ENCODE data around the gene DCLK1. TPM values are rescaled to one million over a fixed set of nuclear protein-coding genes. Genes with fewer than 3 reads are reported as not detected.

DCLK1 gene
- total RNA-seq, 1 experiment from 2014 or later = 1.4 TPM

DNA sequence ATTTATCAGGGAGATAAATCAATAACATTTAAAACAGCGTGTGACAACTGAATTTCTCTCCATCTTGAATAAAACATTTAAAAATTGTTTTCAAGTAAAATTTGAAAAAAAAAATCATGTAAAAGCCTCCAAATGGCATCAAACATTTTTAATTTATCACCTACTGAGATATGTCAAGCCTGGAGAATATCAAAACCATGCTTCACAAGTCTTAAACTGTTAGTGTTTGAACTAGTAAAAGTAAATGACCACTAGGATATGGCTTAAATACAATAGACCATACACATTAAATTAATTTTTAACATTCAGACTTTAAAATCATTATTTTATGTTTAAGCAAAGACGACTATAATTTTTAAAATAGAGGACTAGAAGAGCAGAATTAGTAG lies 281.9 kb downstream of the DCLK1 start:
- ChIA-PET POLR2A (ENCODE audit: unreplicated experiment) (no interaction called here), CTCF (no interaction called here)
- intact Hi-C loops (cut with micrococcal nuclease; ENCODE audit: unreplicated experiment) = no loop called here
- Histone ChIP-seq H4K20me1 (ENCODE audit: insufficient read depth) (no peaks in the 10 kb centered on the region), H3K27me3 (ENCODE audit: insufficient read depth, low read depth) (no peaks in the 10 kb centered on the region), H2AFZ (no peak overlapping the region), H3K4me3 (no peak overlapping the region), H3K27ac (no peak overlapping the region), H3K36me3 (ENCODE audit: low read depth) (no peaks in the 10 kb centered on the region), H3F3A (ENCODE audit: insufficient read depth, low read depth) (no peaks in the 10 kb centered on the region), H3K4me1 (replicated peaks; ENCODE audit: insufficient read depth) (no peaks in the 10 kb centered on the region), H3K4me2 (no peak overlapping the region), H3K9me2 (ENCODE audit: insufficient read depth) (0 out of 2 replicates have a peak, but pooled peaks cover 6% of the 10 kb centered on the region), H3K9me3 (ENCODE audit: insufficient read depth, low read depth) (no peaks in the 10 kb centered on the region), H3K79me2 (ENCODE audit: low read depth) (no peaks in the 10 kb centered on the region)
- no peak for TF ChIP-seq EZH2 (IDR thresholded peaks at IDR 0.05; ENCODE audit: low read depth)
- TF ChIP-seq, protein P1, sequence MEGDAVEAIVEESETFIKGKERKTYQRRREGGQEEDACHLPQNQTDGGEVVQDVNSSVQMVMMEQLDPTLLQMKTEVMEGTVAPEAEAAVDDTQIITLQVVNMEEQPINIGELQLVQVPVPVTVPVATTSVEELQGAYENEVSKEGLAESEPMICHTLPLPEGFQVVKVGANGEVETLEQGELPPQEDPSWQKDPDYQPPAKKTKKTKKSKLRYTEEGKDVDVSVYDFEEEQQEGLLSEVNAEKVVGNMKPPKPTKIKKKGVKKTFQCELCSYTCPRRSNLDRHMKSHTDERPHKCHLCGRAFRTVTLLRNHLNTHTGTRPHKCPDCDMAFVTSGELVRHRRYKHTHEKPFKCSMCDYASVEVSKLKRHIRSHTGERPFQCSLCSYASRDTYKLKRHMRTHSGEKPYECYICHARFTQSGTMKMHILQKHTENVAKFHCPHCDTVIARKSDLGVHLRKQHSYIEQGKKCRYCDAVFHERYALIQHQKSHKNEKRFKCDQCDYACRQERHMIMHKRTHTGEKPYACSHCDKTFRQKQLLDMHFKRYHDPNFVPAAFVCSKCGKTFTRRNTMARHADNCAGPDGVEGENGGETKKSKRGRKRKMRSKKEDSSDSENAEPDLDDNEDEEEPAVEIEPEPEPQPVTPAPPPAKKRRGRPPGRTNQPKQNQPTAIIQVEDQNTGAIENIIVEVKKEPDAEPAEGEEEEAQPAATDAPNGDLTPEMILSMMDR (conservative IDR thresholded peaks at IDR 0.05) = no peak
- DNase-seq = no peak
- BruUV-seq (replicated peaks) = no TSS peak

DNA sequence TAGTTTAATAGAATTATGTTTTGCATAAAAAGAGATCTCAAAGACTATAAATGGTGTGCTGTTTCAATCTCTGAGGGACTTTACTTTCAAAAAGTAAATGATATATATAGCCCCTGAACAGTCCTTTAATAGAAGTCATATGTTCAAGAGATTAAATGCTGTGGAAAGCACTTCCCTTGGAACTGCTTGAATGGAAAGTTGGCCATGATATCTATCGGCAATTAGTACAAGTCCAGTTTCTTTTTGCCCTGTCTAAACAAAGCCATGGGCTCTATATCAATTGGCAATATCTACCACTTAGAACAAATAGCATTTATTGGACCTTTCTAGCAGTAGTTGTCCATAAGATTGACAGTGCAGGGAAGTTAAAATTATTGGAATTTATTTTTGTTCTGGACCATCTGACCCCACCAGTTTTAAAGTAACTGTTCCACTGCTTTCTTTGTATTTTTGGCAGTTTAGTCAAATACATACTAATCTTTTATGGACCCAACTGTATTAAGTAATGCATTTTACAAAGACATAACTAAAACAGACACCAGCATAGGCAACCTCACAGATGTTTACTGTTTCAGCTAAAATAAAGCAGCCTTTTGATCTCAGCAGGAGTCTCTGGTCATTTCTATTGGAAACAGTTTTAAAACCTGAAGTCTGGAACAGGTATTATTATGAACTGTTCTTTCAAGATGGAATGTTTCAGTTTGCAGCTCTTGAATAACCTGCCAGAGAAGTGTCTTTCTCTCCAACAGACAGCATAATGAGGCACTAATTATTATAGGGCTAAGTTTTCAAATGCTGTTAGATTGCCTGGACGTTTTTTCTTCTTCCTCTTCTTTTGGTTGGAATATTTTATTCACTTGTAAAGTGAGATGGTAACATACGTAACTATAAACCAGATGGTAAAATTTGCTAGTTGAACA lies 282.6 kb downstream of the DCLK1 start:
- no peaks in the 10 kb centered on the region for H3K36me3 ChIP-seq (ENCODE audit: low read depth)

DNA sequence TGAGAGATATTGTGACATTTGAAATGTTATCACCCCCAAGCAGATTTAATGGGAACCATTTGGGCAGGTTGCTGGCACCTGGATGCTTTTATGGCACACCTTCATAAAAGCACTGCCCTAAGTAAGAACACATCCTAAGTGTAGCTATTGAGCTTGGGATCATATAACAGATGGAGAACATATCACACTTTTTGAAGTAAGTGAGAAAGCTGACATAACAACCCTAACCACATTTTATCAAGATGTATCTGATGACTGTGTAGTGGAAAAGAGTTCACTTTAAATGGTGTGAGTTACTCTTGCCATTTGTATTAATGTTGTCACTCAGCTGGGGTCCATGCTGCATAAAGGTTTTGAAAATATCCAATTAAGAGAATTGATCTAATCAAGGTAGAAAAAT lies 287.9 kb downstream of the DCLK1 start:
- Histone ChIP-seq H3K4me3 (no peak overlapping the region), H3K4me2 (no peak overlapping the region), H3K9me2 (ENCODE audit: insufficient read depth) (0 out of 2 replicates have a peak, but pooled peaks cover 6% of the 10 kb centered on the region), H3K27me3 (ENCODE audit: insufficient read depth, low read depth) (no peaks in the 10 kb centered on the region), H3K36me3 (ENCODE audit: low read depth) (no peaks in the 10 kb centered on the region), H3F3A (ENCODE audit: insufficient read depth, low read depth) (no peaks in the 10 kb centered on the region), H3K9me3 (ENCODE audit: insufficient read depth, low read depth) (no peaks in the 10 kb centered on the region), H4K20me1 (ENCODE audit: insufficient read depth) (no peaks in the 10 kb centered on the region), H2AFZ (no peak overlapping the region), H3K79me2 (ENCODE audit: low read depth) (no peaks in the 10 kb centered on the region), H3K27ac (no peak overlapping the region), H3K4me1 (replicated peaks; ENCODE audit: insufficient read depth) (no peaks in the 10 kb centered on the region)
- no TSS peak for BruUV-seq (replicated peaks)
- ChIA-PET POLR2A (ENCODE audit: unreplicated experiment) (no interaction called here), CTCF (no interaction called here)
- intact Hi-C loops (cut with micrococcal nuclease; ENCODE audit: unreplicated experiment) = no loop called here
- DNase-seq = no peak
- TF ChIP-seq EZH2 (IDR thresholded peaks at IDR 0.05; ENCODE audit: low read depth) = no peak
- TF ChIP-seq, protein P1 (conservative IDR thresholded peaks at IDR 0.05) = no peak

More for the DNA sequence above, 282.6 kb downstream of the DCLK1 start:
- ChIA-PET POLR2A (ENCODE audit: unreplicated experiment) (no interaction called here), CTCF (no interaction called here)
- no peaks in the 10 kb centered on the region for H3K79me2 ChIP-seq (ENCODE audit: low read depth)
- H3K27me3 ChIP-seq (ENCODE audit: insufficient read depth, low read depth) = no peaks in the 10 kb centered on the region
- H3K9me3 ChIP-seq (ENCODE audit: insufficient read depth, low read depth) = no peaks in the 10 kb centered on the region
- H3K9me2 ChIP-seq (ENCODE audit: insufficient read depth) = 0 out of 2 replicates have a peak, but pooled peaks cover 6% of the 10 kb centered on the region
- H3K27ac ChIP-seq = no peak overlapping the region
- DNase-seq = no peak
- intact Hi-C loops (cut with micrococcal nuclease; ENCODE audit: unreplicated experiment) = no loop called here
- no TSS peak for BruUV-seq (replicated peaks)
- TF ChIP-seq, protein P1 (conservative IDR thresholded peaks at IDR 0.05) = no peak
- TF ChIP-seq EZH2 (IDR thresholded peaks at IDR 0.05; ENCODE audit: low read depth) = no peak
- no peaks in the 10 kb centered on the region for H4K20me1 ChIP-seq (ENCODE audit: insufficient read depth)
- H3K4me2 ChIP-seq = no peak overlapping the region
- H2AFZ ChIP-seq = no peak overlapping the region
- no peak overlapping the region for H3K4me3 ChIP-seq
- no peaks in the 10 kb centered on the region for H3K4me1 ChIP-seq (replicated peaks; ENCODE audit: insufficient read depth)
- H3F3A ChIP-seq (ENCODE audit: insufficient read depth, low read depth) = no peaks in the 10 kb centered on the region
